OCI-LY1 (cell line): ENCODE measurements around the gene PPARD.
"Not testable (repeated sequence)": the region's sequence is repeated elsewhere in the genome, so short reads cannot be mapped to it uniquely, and the experiment has no call there.

Source experiments
- H2AFZ ChIP-seq: fragments of 200-600 bp; sonication (generic), shearing (Covaris generic); 2 replicates; pipeline ENCODE4 v1.6.0; 2014; ENCODE audit warnings: antibody characterized with exemption, mild to moderate bottlenecking, low read length
- H3F3A ChIP-seq: fragments of 200-600 bp; sonication (generic), shearing (Covaris generic); 2 replicates; pipeline ENCODE4 v1.6.0; 2014; ENCODE audit warnings: mild to moderate bottlenecking, antibody characterized with exemption, low read length, moderate library complexity; ENCODE audit not compliant: insufficient read depth
- H3K27ac ChIP-seq: fragments of 200-600 bp; sonication (generic); 2 replicates; pipeline ENCODE4 v1.5.1; 2014; ENCODE audit warnings: low read length, mixed run types, mild to moderate bottlenecking, low read depth; ENCODE audit not compliant: poor library complexity, severe bottlenecking
- H3K27me3 ChIP-seq: fragments of 200-600 bp; sonication (generic); 2 replicates; pipeline ENCODE4 v1.6.0; 2014; ENCODE audit warnings: antibody characterized with exemption, mild to moderate bottlenecking, low read length, moderate library complexity; ENCODE audit not compliant: insufficient read depth
- H3K36me3 ChIP-seq: fragments of 200-600 bp; sonication (generic); 2 replicates; pipeline ENCODE4 v1.6.1; 2014; ENCODE audit warnings: mild to moderate bottlenecking, antibody characterized with exemption, low read length, moderate library complexity, mixed read lengths; ENCODE audit not compliant: insufficient read depth
- H3K4me1 ChIP-seq: fragments of 200-600 bp; sonication (generic); 2 replicates; pipeline ENCODE4 v1.5.1; 2014; ENCODE audit warnings: mild to moderate bottlenecking, low read length, moderate library complexity; ENCODE audit not compliant: insufficient read depth, severe bottlenecking
- H3K4me2 ChIP-seq: fragments of 200-600 bp; sonication (generic), shearing (Covaris generic); 2 replicates; pipeline ENCODE4 v1.6.1; 2014; ENCODE audit warnings: low read length
- H3K4me3 ChIP-seq: fragments of 200-600 bp; sonication (generic); 2 replicates; pipeline ENCODE4 v1.5.1; 2014; ENCODE audit warnings: low read length, low read depth, mild to moderate bottlenecking, mixed read lengths; ENCODE audit not compliant: poor library complexity, severe bottlenecking
- H3K79me2 ChIP-seq: fragments of 200-600 bp; shearing (Covaris generic); 2 replicates; pipeline ENCODE4 v1.6.1; 2016; ENCODE audit warnings: mixed run types, low read length, mixed read lengths; ENCODE audit not compliant: insufficient read depth
- H3K9ac ChIP-seq: fragments of 200-600 bp; sonication (generic), shearing (Covaris generic); 2 replicates; pipeline ENCODE4 v1.6.1; 2014; ENCODE audit warnings: mild to moderate bottlenecking, low read length, mixed read lengths
- H3K9me2 ChIP-seq: fragments of 200-600 bp; sonication (generic), shearing (Covaris generic); 2 replicates; pipeline ENCODE4 v1.6.1; 2014; ENCODE audit warnings: low read depth, mild to moderate bottlenecking, low read length, mixed read lengths
- H3K9me3 ChIP-seq: fragments of 200-600 bp; shearing (Covaris generic); 2 replicates; pipeline ENCODE4 v1.6.1; 2014; ENCODE audit warnings: low read length, mixed read lengths
- H4K20me1 ChIP-seq: fragments of 200-600 bp; sonication (generic), shearing (Covaris generic); 2 replicates; pipeline ENCODE4 v1.6.0; 2016; ENCODE audit warnings: mild to moderate bottlenecking, low read length; ENCODE audit not compliant: insufficient read depth
- EZH2 ChIP-seq: fragments of 200-600 bp; sonication (generic), shearing (Covaris generic); IDR thresholded peaks from 2 replicates; pipeline ENCODE4 v1.8.0; 2017; ENCODE audit warnings: borderline replicate concordance, mixed run types, mild to moderate bottlenecking, antibody characterized with exemption, low read length, moderate library complexity, mixed read lengths
- TF ChIP-seq, protein P1 (sequence below): fragments of 200-600 bp; sonication (generic), shearing (Covaris generic); IDR thresholded peaks from 2 replicates; pipeline ENCODE4 v1.5.1; 2017; ENCODE audit warnings: mild to moderate bottlenecking, antibody characterized with exemption, low read length, moderate library complexity, mixed read lengths

Gene PPARD

DNA sequence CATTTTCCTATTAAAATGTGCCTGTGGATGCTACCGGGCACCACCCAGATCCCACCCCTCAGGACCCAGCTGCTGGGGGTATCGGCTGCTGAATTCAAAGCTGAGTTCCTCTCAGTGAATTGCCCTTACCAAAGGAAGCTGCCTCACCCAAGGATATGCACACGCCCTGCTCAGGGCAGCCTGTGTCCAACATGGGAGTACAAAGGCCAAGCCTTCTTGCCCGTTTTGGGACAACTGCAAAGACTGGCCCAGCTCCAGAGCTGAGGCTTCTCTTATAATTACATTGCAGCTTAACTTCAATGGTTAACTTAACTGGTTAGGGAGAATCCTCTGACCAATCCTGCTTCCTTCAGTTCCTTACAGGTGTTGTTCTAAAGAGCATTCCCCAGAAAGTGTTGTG, 89.9 kb downstream of the PPARD start:
- Histone ChIP-seq H3F3A (no peaks in the 10 kb centered on the region), H3K9ac (no peak overlapping the region), H3K9me3 (peaks cover 11% of the 10 kb centered on the region), H3K4me1 (no peaks in the 10 kb centered on the region), H3K36me3 (no peaks in the 10 kb centered on the region; the same call in 1 of the 2 replicates), H3K27me3 (no peaks in the 10 kb centered on the region), H3K9me2 (no peaks in the 10 kb centered on the region), H3K4me2 (no peak overlapping the region), H4K20me1 (no peaks in the 10 kb centered on the region), H3K4me3 (no peak overlapping the region), H3K27ac (no peak overlapping the region), H3K79me2 (no peaks in the 10 kb centered on the region), H2AFZ (no peak overlapping the region)
- TF ChIP-seq EZH2 = no peak
- TF ChIP-seq, protein P1, sequence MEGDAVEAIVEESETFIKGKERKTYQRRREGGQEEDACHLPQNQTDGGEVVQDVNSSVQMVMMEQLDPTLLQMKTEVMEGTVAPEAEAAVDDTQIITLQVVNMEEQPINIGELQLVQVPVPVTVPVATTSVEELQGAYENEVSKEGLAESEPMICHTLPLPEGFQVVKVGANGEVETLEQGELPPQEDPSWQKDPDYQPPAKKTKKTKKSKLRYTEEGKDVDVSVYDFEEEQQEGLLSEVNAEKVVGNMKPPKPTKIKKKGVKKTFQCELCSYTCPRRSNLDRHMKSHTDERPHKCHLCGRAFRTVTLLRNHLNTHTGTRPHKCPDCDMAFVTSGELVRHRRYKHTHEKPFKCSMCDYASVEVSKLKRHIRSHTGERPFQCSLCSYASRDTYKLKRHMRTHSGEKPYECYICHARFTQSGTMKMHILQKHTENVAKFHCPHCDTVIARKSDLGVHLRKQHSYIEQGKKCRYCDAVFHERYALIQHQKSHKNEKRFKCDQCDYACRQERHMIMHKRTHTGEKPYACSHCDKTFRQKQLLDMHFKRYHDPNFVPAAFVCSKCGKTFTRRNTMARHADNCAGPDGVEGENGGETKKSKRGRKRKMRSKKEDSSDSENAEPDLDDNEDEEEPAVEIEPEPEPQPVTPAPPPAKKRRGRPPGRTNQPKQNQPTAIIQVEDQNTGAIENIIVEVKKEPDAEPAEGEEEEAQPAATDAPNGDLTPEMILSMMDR = no peak

DNA sequence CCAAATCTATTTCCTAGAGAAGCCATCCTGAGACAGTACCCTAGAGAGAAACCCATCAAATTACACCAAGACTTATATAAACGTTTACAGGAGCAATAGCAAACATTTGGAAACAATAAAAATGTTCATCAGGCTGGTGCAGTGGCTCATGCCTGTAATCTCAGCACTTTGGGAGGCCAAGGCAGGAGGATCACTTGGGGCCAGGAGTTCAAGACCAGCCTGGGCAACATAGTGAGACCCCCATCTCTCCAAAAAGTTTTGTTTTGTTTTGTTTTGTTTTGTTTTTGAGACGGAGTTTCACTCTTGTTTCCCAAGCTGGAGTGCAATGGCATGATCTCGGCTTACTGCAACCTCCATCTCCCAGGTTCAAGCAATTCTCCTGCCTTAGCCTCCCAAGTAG, 90.3 kb downstream of the PPARD start:
- not testable (repeated sequence) for H4K20me1 ChIP-seq, H2AFZ ChIP-seq, H3K4me1 ChIP-seq, H3K4me2 ChIP-seq, H3K4me3 ChIP-seq, H3K9ac ChIP-seq, H3K79me2 ChIP-seq, H3K36me3 ChIP-seq, H3K27ac ChIP-seq, H3F3A ChIP-seq, H3K9me2 ChIP-seq, H3K27me3 ChIP-seq
- peaks cover 11% of the 10 kb centered on the region for H3K9me3 ChIP-seq

DNA sequence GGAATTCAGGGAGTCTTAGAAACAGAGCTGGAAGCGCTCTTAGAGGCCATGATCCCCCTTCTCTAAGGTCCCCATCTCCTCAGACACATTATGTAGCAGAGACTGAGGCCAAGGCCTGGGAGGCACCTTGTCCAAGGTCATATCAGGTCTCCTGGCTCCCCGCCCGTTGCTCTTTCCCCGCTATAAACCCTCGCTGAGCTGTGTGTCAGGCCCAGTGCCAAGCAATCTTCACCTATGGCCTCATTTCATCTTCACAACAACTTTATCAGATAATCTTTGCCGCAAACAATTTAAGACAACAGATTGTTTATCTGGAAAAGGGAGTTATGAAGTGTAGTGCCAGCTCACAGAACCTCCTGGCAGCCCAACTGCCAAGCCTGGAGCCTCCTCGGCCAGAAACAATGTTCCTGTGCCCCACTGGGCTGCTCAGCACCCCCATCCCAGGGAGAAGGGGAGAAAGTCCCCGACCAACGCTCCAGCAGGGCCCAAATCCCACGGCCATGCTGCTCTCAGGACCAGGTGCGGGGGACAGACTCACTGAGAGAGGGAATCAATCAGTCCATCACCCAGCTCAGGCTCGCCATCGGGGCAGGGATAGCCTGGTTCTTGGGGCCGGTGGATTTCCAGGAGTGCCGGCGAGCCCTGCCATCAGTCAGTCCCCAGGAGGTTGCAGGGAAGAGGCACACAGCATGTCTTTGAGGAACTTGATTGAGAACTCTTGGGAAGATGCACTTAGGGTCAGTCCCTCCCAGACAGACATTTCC, 92.9 kb downstream of the PPARD start:
- no peak for TF ChIP-seq EZH2
- H3K4me2 ChIP-seq = no peak overlapping the region
- no peak overlapping the region for H2AFZ ChIP-seq
- no peaks in the 10 kb centered on the region for H3K27me3 ChIP-seq
- H3K4me3 ChIP-seq = no peak overlapping the region
- no peaks in the 10 kb centered on the region for H3K9me2 ChIP-seq
- H3K27ac ChIP-seq = no peak overlapping the region
- H4K20me1 ChIP-seq = no peaks in the 10 kb centered on the region
- H3K9ac ChIP-seq = no peak overlapping the region
- no peaks in the 10 kb centered on the region for H3K4me1 ChIP-seq
- no peaks in the 10 kb centered on the region for H3F3A ChIP-seq
- H3K9me3 ChIP-seq = peaks cover 1% of the 10 kb centered on the region; the same call in 1 of the 2 replicates
- H3K79me2 ChIP-seq = no peaks in the 10 kb centered on the region
- no peaks in the 10 kb centered on the region for H3K36me3 ChIP-seq

DNA sequence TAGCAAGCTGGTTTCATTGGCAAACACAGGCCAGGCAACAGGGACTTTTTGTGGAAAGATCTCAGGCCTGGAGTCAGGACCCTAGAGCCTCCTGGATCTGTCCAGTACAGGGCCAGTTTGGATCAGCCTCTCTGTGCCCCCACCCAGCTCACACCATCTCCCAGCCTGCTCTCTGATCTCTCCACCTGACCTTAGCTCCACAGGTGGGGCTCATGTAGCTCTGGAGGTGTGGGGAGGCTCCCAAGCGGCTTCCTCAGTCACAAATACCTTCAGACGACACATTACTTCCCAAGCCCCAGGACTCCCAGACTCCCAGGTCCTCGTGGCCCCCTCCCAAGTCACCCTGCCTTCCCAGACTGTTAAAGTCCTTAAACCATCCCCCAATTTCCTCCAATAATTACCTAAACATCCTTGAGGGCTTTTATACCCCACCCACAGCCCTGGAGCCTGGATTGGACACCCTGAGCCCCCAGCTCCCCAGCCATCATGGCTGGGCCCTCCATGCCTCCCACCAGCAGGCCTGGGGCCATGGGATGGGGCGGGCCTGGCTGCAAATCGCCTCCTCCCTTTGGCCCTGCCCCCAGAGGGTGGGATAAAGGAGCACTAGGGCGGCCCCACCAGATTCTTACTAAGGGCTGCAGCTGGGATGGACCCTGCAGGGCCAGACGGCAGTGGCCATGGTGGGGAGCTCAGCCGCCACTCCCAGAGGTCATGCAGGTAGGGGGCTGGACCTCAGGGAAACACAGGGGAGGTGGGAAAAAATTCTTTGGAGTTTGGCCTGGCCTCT, 93.9 kb downstream of the PPARD start:
- Histone ChIP-seq H4K20me1 (no peaks in the 10 kb centered on the region), H3K9me3 (no peaks in the 10 kb centered on the region), H3F3A (no peaks in the 10 kb centered on the region), H3K9ac (no peak overlapping the region), H3K4me1 (no peaks in the 10 kb centered on the region), H2AFZ (no peak overlapping the region), H3K4me2 (no peak overlapping the region), H3K27me3 (no peaks in the 10 kb centered on the region), H3K36me3 (no peaks in the 10 kb centered on the region), H3K79me2 (no peaks in the 10 kb centered on the region), H3K9me2 (no peaks in the 10 kb centered on the region), H3K4me3 (no peak overlapping the region), H3K27ac (no peak overlapping the region)
- TF ChIP-seq EZH2 = no peak
- TF ChIP-seq, protein P1 = no peak

DNA sequence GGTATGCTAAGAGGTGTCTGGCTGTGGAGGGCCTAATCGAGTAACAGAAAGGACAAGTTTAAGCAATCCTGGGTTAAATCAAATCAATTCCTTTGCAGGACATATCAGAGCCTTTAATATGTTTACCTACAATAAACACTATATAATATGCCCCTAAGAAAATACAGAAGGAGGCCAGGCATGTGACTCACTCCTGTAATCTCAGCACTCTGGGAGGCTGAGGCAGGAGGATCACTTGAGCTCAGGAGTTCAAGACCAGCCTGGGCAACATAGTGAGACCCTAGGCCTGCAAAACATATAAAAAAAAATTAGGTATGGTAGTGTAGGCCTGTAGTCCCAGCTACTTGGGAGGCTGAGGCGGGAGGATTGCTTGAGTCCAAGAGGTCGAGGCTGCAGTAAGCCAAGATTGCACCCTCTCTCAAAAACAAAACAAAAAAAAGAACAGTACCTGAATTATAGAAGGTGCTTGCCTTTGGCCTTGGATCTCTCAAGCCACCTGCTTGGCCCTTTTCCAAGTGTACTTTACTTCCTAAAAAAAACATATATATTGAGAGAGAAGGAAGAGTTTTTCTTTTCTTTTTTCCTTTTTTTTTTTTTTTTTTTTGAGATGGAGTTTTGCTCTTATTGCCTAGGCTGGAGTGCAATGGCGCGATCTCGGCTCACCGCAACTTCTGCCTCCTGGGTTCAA, 96.2 kb downstream of the PPARD start:
- H3K9ac ChIP-seq, H3K36me3 ChIP-seq, H3K9me2 ChIP-seq, H3K27me3 ChIP-seq, H2AFZ ChIP-seq, H3K27ac ChIP-seq, H3K79me2 ChIP-seq, H3K4me2 ChIP-seq, H4K20me1 ChIP-seq, H3F3A ChIP-seq, H3K4me1 ChIP-seq, H3K4me3 ChIP-seq, H3K9me3 ChIP-seq: not testable (repeated sequence)
